ENCODE measurements around the gene OR10C1.

DNA sequence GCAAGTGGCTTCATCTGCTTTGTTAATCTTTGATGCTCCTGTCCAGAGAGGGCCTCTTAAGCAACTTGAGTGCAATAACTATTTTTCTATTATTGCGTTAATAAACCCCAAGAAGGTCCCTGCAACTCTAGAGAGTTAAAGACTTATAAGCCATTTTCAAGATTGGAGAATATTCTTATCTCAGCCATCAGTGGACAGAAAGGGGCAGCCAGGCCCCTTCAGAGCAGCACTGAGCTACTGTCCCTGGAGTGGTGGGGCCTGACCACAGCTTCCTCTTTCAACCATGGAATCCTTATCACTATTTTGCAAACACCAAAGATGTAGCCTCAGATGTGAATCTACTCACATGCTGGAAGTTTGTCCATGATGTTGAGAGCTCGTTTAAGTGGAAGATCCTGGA is 51.4 kb downstream of the OR10C1 start:
- TF ChIP-seq, protein P1, sequence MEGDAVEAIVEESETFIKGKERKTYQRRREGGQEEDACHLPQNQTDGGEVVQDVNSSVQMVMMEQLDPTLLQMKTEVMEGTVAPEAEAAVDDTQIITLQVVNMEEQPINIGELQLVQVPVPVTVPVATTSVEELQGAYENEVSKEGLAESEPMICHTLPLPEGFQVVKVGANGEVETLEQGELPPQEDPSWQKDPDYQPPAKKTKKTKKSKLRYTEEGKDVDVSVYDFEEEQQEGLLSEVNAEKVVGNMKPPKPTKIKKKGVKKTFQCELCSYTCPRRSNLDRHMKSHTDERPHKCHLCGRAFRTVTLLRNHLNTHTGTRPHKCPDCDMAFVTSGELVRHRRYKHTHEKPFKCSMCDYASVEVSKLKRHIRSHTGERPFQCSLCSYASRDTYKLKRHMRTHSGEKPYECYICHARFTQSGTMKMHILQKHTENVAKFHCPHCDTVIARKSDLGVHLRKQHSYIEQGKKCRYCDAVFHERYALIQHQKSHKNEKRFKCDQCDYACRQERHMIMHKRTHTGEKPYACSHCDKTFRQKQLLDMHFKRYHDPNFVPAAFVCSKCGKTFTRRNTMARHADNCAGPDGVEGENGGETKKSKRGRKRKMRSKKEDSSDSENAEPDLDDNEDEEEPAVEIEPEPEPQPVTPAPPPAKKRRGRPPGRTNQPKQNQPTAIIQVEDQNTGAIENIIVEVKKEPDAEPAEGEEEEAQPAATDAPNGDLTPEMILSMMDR (IDR thresholded peaks at IDR 0.05), result no peak
- no peak for TF ChIP-seq ZFX (IDR thresholded peaks at IDR 0.05; ENCODE audit: borderline replicate concordance)
